Colonic mucosa (tissue), 4 donors: Measurements from ENCODE around the gene SORCS1. TPM values are rescaled to one million over a fixed set of nuclear protein-coding genes. Genes with fewer than 3 reads are reported as not detected.

Experiments
- DNase-seq: peaks from one replicate; pipeline ENCODE4 v3.0.0-alpha.2; 2020
- H3K27ac ChIP-seq: fragments of 200-600 bp; one replicate; pipeline ENCODE4 v1.8.0; 2021
- H3K27me3 ChIP-seq: fragments of 200-600 bp; one replicate; pipeline ENCODE4 v1.8.0; 2021
- H3K36me3 ChIP-seq: fragments of 200-600 bp; one replicate; pipeline ENCODE4 v1.8.0; 2021
- H3K4me1 ChIP-seq: fragments of 200-600 bp; one replicate; pipeline ENCODE4 v1.8.0; 2021; ENCODE audit warnings: mild to moderate bottlenecking
- H3K4me3 ChIP-seq: fragments of 200-600 bp; one replicate; pipeline ENCODE4 v1.8.0; 2021
- H3K9ac ChIP-seq, 2 donors: one replicate each; pipeline ENCODE4 v1.7.0; 2013; ENCODE audit warnings: control low read depth in 2 of 2, low read depth in 2 of 2, low read length in 2 of 2
- H3K9me3 ChIP-seq: fragments of 200-600 bp; one replicate; pipeline ENCODE4 v1.8.0; 2021
- CTCF ChIP-seq: fragments of 200-600 bp; IDR thresholded peaks from one replicate; pipeline ENCODE4 v1.8.0; 2022; ENCODE audit warnings: antibody characterized with exemption, mild to moderate bottlenecking
- intact Hi-C: fragments of 100-400 bp; cut with DNase I; formaldehyde crosslinking; loops from one replicate; pipeline ENCODE4 v1.14.1; 2022
- total RNA-seq, 2 donors: library from RNA; stranded (reverse); fragmentation: NEBNext Ultra II Directional in 1 of 2; extraction: Animal tissue kit (Norgen Biotek cat#: 25700) in 1 of 2; gene quantifications; one replicate each; pipeline ENCODE4 v1.2.1, GENCODE V29; 2021
- donor health status: healthy.
- donor health status: DM: no; HTN: no; CAD: no.
- donor health status: DM: no; HTN: no; CAD: no.

The SORCS1 gene
- total RNA-seq, 2 donors from 2014 or later, result 0.40 to 1.6 TPM

- Histone ChIP-seq H3K27me3 (no peaks in the 10 kb centered on the region), H3K9me3 (no peaks in the 10 kb centered on the region), H3K9ac (no peak overlapping the region), H3K4me1 (no peaks in the 10 kb centered on the region), H3K4me3 (no peak overlapping the region), H3K27ac (no peak overlapping the region), H3K36me3 (no peaks in the 10 kb centered on the region)
- no peak for DNase-seq
- TF ChIP-seq CTCF, result no peak
- intact Hi-C loops, result no loop called here
Observed at GRCh38 chr10:106537866-106538265, 626.6 kb downstream of the SORCS1 start.

- Histone ChIP-seq H3K4me1 (no peaks in the 10 kb centered on the region), H3K27me3 (no peaks in the 10 kb centered on the region), H3K9me3 (no peaks in the 10 kb centered on the region), H3K4me3 (no peak overlapping the region), H3K36me3 (no peaks in the 10 kb centered on the region), H3K27ac (no peak overlapping the region), H3K9ac (no peak overlapping the region)
- TF ChIP-seq CTCF, result no peak
- DNase-seq, result no peak
- intact Hi-C loops, result no loop called here
Observed at GRCh38 chr10:106535304-106535953, 629.1 kb downstream of the SORCS1 start.

GRCh38 chr10:106534441-106534840 lies 630.1 kb downstream of the SORCS1 start:
- H3K9me3 ChIP-seq, result no peaks in the 10 kb centered on the region
- intact Hi-C loops, result no loop called here
- H3K4me1 ChIP-seq, result no peaks in the 10 kb centered on the region
- H3K27me3 ChIP-seq, result no peaks in the 10 kb centered on the region
- no peak for DNase-seq
- no peaks in the 10 kb centered on the region for H3K36me3 ChIP-seq
- no peak overlapping the region for H3K27ac ChIP-seq
- H3K9ac ChIP-seq, result no peak overlapping the region
- TF ChIP-seq CTCF, result no peak
- H3K4me3 ChIP-seq, result no peak overlapping the region

GRCh38 chr10:106528702-106529101 lies 635.8 kb downstream of the SORCS1 start:
- no peak for DNase-seq
- H3K4me3 ChIP-seq, result no peak overlapping the region
- no peak for TF ChIP-seq CTCF

GRCh38 chr10:106525835-106526234 lies 638.7 kb downstream of the SORCS1 start:
- intact Hi-C loops, result no loop called here
- no peak for TF ChIP-seq CTCF

More at GRCh38 chr10:106528702-106529101, 635.8 kb downstream of the SORCS1 start:
- no peaks in the 10 kb centered on the region for H3K36me3 ChIP-seq
- no peaks in the 10 kb centered on the region for H3K4me1 ChIP-seq
- no peak overlapping the region for H3K9ac ChIP-seq
- no peaks in the 10 kb centered on the region for H3K27me3 ChIP-seq
- intact Hi-C loops, result no loop called here
- no peak overlapping the region for H3K27ac ChIP-seq
- H3K9me3 ChIP-seq, result no peaks in the 10 kb centered on the region

More at GRCh38 chr10:106525835-106526234, 638.7 kb downstream of the SORCS1 start:
- Histone ChIP-seq H3K9ac (no peak overlapping the region), H3K4me1 (no peaks in the 10 kb centered on the region), H3K4me3 (no peak overlapping the region), H3K36me3 (no peaks in the 10 kb centered on the region), H3K9me3 (no peaks in the 10 kb centered on the region), H3K27me3 (no peaks in the 10 kb centered on the region), H3K27ac (no peak overlapping the region)
- no peak for DNase-seq
